Hepatocyte (in vitro differentiated cells): Measurements from ENCODE around the gene TTC7B. TPM values are rescaled to one million over a fixed set of nuclear protein-coding genes. Genes with fewer than 3 reads are reported as not detected.
A peak's percentile ranks its signal among the peaks of the same experiment; 100 is the strongest.

Experiments
- DNase-seq: peaks from one replicate; pipeline ENCODE4 v3.0.0-alpha.2; 2016; ENCODE audit warnings: low spot score
- H2AFZ ChIP-seq: fragments of 200-600 bp; sonication (generic); 2 replicates; pipeline ENCODE4 v1.6.0; 2016; ENCODE audit warnings: antibody characterized with exemption, mild to moderate bottlenecking
- H3K27ac ChIP-seq: fragments of 200-600 bp; sonication (generic); 2 replicates; pipeline ENCODE4 v1.5.1; 2016; ENCODE audit warnings: mild to moderate bottlenecking
- H3K27me3 ChIP-seq: fragments of 200-600 bp; sonication (generic); 2 replicates; pipeline ENCODE4 v1.6.1; 2016
- H3K36me3 ChIP-seq: fragments of 200-600 bp; sonication (generic); replicated peaks from 2 replicates; pipeline ENCODE4 v1.5.1; 2016; ENCODE audit warnings: low read depth; ENCODE audit not compliant: insufficient read depth
- H3K4me1 ChIP-seq: fragments of 200-600 bp; sonication (generic); 2 replicates; pipeline ENCODE4 v1.5.1; 2016; ENCODE audit warnings: mild to moderate bottlenecking, moderate library complexity; ENCODE audit not compliant: insufficient read depth
- H3K4me2 ChIP-seq: fragments of 200-600 bp; sonication (generic); 2 replicates; pipeline ENCODE4 v1.6.0; 2016
- H3K4me3 ChIP-seq: fragments of 200-600 bp; sonication (generic); 2 replicates; pipeline ENCODE4 v1.5.1; 2016; ENCODE audit warnings: mild to moderate bottlenecking
- H3K79me2 ChIP-seq: fragments of 200-600 bp; sonication (generic); 2 replicates; pipeline ENCODE4 v1.6.0; 2017; ENCODE audit warnings: mild to moderate bottlenecking
- H3K9me2 ChIP-seq: fragments of 200-600 bp; sonication (generic); replicated peaks from 2 replicates; pipeline ENCODE4 v1.6.0; 2017; ENCODE audit warnings: mild to moderate bottlenecking; ENCODE audit not compliant: insufficient read depth
- H3K9me3 ChIP-seq: fragments of 200-600 bp; sonication (generic); 2 replicates; pipeline ENCODE4 v1.5.1; 2016; ENCODE audit warnings: low read depth, mild to moderate bottlenecking
- H4K20me1 ChIP-seq: fragments of 200-600 bp; sonication (generic); 2 replicates; pipeline ENCODE4 v1.6.0; 2016; ENCODE audit warnings: mild to moderate bottlenecking; ENCODE audit not compliant: insufficient read depth, poor library complexity, severe bottlenecking
- CTCF ChIP-seq: fragments of 200-600 bp; sonication (generic); IDR thresholded peaks from 2 replicates; pipeline ENCODE4 v1.5.1; 2016; ENCODE audit warnings: antibody characterized with exemption, mild to moderate bottlenecking; ENCODE audit not compliant: poor library complexity
- EZH2 ChIP-seq: fragments of 200-600 bp; sonication (generic); IDR thresholded peaks from 2 replicates; pipeline ENCODE4 v1.6.1; 2016; ENCODE audit warnings: antibody characterized with exemption, mild to moderate bottlenecking, borderline replicate concordance
- EZH2phosphoT487 ChIP-seq: fragments of 200-600 bp; sonication (generic); IDR thresholded peaks from one replicate; pipeline ENCODE4 v1.6.1; 2018; ENCODE audit warnings: antibody characterized with exemption, mild to moderate bottlenecking, low read depth, moderate library complexity; ENCODE audit not compliant: unreplicated experiment, severe bottlenecking
- WGBS: methylation state at CpG from one replicate; pipeline ENCODE4 v1.1.6; 2016; ENCODE audit warnings: low lambda C conversion rate; ENCODE audit errors: missing lambda C conversion rate; 5-methylcytosine and 5-hydroxymethylcytosine counted together
- polyA plus RNA-seq: library from polyadenylated mRNA; unstranded; fragments of >200 nt; fragmentation: Nextera tagmentation; extraction: Ambion mirVana; gene quantifications from 2 replicates; pipeline ENCODE4 v1.2.1, GENCODE V29; 2016
- total RNA-seq: library from RNA; depleted of rRNA; stranded (reverse); fragments of >200 nt; gene quantifications from 2 replicates; pipeline ENCODE4 v1.2.3, GENCODE V29; 2014

Gene TTC7B
- total and polyA plus RNA-seq, 2 experiments from 2014 or later: 10.7 to 25.5 TPM

- no peak for TF ChIP-seq EZH2
- TF ChIP-seq CTCF: no peak
- no peak for TF ChIP-seq EZH2phosphoT487
- no peaks in the 10 kb centered on the region for H3K27me3 ChIP-seq
- no peak overlapping the region for H3K4me2 ChIP-seq
- H3K79me2 ChIP-seq: no peaks in the 10 kb centered on the region
- no peaks in the 10 kb centered on the region for H4K20me1 ChIP-seq
- no peak overlapping the region for H2AFZ ChIP-seq
- H3K4me1 ChIP-seq: no peaks in the 10 kb centered on the region
- DNase-seq: no peak
- no peaks in the 10 kb centered on the region for H3K36me3 ChIP-seq
- no peaks in the 10 kb centered on the region for H3K9me3 ChIP-seq
- 93% methylated on average over 10 of the region's 10 CpGs for WGBS
- H3K27ac ChIP-seq: no peak overlapping the region
- no peak overlapping the region for H3K4me3 ChIP-seq
- no peaks in the 10 kb centered on the region for H3K9me2 ChIP-seq
Measured at GRCh38 chr14:90607141-90607540, 209.1 kb downstream of the TTC7B start.

- Histone ChIP-seq H3K9me2 (no peaks in the 10 kb centered on the region), H3K4me1 (no peaks in the 10 kb centered on the region), H3K27ac (no peak overlapping the region), H3K4me3 (no peak overlapping the region), H3K4me2 (no peak overlapping the region), H3K27me3 (no peaks in the 10 kb centered on the region), H3K36me3 (no peaks in the 10 kb centered on the region), H2AFZ (no peak overlapping the region), H4K20me1 (no peaks in the 10 kb centered on the region), H3K79me2 (no peaks in the 10 kb centered on the region), H3K9me3 (no peaks in the 10 kb centered on the region)
- WGBS: 89% methylated on average over 2 of the region's 2 CpGs
- no peak for DNase-seq
- TF ChIP-seq EZH2phosphoT487 (no peak), CTCF (no peak)
Measured at GRCh38 chr14:90606434-90606833, 209.8 kb downstream of the TTC7B start.

- Histone ChIP-seq H3K9me3 (no peaks in the 10 kb centered on the region), H3K79me2 (no peaks in the 10 kb centered on the region), H3K4me2 (peak overlapping the region; percentile 58), H3K36me3 (no peaks in the 10 kb centered on the region), H3K4me1 (no peaks in the 10 kb centered on the region), H2AFZ (no peak overlapping the region), H3K9me2 (no peaks in the 10 kb centered on the region), H3K27me3 (no peaks in the 10 kb centered on the region), H3K4me3 (no peak overlapping the region), H4K20me1 (no peaks in the 10 kb centered on the region), H3K27ac (no peak overlapping the region)
- TF ChIP-seq CTCF: no peak
- WGBS: 54% methylated on average over 6 of the region's 6 CpGs
- DNase-seq: no peak
Measured at GRCh38 chr14:90605430-90605829, 210.8 kb downstream of the TTC7B start.

GRCh38 chr14:90604356-90604755 lies 211.9 kb downstream of the TTC7B start:
- 63% methylated on average over 6 of the region's 6 CpGs for WGBS
- H3K9me2 ChIP-seq: no peaks in the 10 kb centered on the region
- H4K20me1 ChIP-seq: no peaks in the 10 kb centered on the region
- H3K79me2 ChIP-seq: no peaks in the 10 kb centered on the region
- no peak overlapping the region for H3K27ac ChIP-seq
- TF ChIP-seq EZH2 (no peak), EZH2phosphoT487 (no peak), CTCF (no peak)
- no peak overlapping the region for H3K4me3 ChIP-seq
- H3K4me2 ChIP-seq: no peak overlapping the region
- H3K9me3 ChIP-seq: no peaks in the 10 kb centered on the region
- H3K36me3 ChIP-seq: no peaks in the 10 kb centered on the region
- no peak for DNase-seq
- H2AFZ ChIP-seq: no peak overlapping the region
- no peaks in the 10 kb centered on the region for H3K27me3 ChIP-seq
- no peaks in the 10 kb centered on the region for H3K4me1 ChIP-seq
